ENCODE results near the gene ZNF653.
"Not testable (repeated sequence)": the region's sequence is repeated elsewhere in the genome, so short reads cannot be mapped to it uniquely, and the experiment has no call there.

The ZNF653 gene

DNA sequence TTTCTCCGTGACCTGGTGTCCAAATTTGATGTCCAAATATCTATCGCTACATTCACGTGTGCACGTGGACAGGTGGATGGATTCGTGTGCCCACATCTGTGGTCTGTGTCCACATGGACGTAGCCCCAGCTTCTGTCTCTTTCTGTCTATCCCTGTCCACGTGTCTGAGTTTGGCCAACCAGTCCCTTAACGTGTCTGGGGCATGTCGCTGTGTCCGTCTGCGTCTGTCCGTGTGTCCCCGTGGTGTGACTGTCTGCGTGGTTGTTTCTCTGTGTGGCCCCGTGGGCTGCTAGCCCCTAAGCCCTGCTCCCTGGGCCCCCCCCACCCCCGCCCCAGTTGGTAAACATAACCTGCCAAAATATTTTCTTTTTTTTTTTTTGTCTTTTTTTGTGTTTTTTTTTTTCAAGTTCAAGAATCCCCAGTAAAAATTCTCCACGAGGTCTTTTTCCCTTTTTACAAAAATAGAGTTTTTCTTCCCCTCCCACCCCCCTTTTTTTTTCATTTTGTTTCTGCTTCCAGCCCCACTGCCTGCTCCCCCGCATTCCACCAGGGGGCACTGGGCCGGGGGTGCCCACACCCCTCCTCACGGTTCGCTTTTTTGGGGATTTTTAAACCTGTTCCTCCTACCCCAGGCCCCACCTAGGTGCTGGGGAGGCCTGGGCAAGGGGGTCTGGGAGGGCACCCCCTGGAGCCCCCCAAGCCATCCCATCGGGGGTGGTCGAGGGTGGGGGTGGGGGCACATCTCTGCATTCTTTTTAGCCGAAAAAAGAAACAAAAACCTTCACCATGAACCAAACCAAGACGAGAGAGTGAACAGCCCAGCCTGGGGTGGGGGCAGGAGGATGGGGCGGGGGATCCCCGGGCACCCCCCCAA, 51.9 kb downstream of the ZNF653 start:
- no peak for DNase-seq

- no peak for DNase-seq
Observed at GRCh38 chr19:11452620-11453310, 52.9 kb downstream of the ZNF653 start.

- no peak for DNase-seq
Observed at GRCh38 chr19:11451871-11452619, 53.6 kb downstream of the ZNF653 start.

DNA sequence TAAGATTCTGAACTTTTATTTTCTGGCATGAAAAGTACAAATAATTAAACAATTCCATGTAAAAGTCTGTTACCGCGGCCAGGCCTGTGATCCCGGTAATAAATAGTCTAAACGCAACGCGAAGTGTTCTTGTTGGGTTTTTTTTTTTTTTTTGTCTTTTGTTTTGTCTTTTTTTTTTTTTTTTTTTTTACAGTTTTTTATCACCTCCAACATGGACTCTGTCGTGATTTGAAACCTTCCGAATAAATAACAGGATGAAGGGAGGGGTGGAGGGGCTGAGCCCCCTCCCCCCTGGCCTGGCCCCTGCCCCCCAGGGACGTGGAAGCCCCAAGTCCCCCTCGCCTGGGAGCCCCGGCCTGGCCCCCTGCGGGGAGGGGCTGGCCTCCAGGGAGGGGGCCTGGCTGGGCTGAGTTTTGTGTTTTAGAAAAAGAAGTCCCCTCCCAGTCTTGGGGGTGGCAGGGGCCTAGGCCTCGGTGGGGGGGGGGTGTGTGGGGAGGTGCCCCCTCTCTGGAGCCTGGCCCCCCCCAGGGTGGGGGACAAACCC, 54.2 kb downstream of the ZNF653 start:
- no peak for DNase-seq

GRCh38 chr19:11450570-11451326, 54.9 kb downstream of the ZNF653 start:
- no peak for DNase-seq

DNA sequence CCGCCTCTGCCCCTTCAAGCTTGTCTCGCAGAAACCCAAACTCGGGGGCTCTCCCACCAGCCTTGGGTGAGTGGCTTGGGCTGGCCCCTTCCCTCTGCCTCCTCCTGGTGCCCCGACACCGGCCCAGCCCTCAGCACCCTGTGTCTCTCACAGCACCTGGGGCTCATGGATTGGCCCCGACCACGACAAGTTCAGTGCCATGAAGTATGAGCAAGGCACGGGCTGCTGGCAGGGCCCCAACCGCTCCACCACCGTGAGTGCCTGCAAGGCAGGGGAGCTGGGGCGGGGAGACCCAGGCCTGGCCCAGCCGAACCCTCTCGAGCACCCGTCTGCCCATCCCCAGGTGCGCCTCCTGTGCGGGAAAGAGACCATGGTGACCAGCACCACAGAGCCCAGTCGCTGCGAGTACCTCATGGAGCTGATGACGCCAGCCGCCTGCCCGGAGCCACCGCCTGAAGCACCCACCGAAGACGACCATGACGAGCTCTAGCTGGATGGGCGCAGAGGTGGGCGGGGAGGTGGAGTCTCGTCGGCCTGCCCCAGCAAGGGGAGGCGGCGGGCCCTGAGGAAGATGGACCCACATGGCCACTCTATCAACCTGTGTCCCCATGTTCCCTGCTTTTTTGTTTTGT, 56.6 kb downstream of the ZNF653 start:
- DNase-seq = no peak

DNA sequence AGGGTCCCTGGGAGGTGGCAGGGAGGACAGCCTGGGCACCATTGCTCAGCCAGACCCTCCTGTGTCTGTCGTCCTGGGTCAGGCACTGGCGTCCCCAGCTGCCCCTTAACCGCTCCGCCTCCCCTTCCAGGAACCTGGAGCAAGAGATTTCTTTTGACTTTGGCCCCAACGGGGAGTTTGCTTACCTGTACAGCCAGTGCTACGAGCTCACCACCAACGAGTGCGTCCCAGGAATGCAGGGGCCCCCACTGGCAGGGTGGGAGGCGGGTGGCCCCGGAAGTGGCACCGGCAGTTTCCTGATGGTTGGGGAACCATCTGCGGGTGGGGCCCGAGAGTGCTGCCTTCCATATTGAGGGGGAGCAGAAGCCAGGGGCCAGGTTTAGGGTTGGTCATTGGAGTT, 57.2 kb downstream of the ZNF653 start:
- DNase-seq = no peak

DNA sequence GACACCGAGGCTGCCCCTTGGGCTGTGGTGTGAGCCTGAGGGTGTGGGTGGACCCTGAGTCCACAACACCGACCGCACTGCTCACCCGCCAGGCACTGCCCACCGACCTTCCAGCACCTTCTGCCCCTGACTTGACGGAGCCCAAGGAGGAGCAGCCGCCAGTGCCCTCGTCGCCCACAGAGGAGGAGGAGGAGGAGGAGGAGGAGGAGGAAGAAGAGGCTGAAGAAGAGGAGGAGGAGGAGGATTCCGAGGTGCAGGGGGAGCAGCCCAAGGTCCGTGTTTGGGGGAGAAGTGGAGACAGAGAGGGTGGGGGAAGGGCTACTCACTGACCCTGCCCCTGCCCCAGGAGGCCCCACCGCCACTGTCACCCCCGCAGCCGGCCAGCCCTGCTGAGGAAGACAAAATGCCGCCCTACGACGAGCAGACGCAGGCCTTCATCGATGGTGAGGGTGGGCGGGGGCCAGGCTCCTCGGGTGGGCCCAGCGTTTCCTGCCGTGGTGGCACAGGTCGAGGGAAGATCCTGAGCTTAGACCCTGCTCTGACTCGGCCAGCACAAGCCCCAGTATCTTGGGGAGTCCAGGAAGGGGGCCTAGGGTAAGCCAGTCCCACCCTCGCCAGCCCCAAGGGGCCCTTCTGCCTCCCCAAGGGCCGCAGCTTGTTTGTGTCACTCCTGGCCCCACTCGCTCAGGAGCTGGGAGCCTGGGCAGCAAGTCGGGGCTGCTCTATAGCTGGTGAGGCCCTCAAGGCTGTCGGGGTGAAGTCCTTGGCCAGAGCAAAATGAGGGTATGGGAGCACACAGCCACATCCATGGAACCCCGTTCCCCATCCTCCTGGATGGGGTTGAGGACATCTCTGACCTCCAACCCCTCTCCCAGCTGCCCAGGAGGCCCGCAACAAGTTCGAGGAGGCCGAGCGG, 58.0 kb downstream of the ZNF653 start:
- no peak for DNase-seq

DNA sequence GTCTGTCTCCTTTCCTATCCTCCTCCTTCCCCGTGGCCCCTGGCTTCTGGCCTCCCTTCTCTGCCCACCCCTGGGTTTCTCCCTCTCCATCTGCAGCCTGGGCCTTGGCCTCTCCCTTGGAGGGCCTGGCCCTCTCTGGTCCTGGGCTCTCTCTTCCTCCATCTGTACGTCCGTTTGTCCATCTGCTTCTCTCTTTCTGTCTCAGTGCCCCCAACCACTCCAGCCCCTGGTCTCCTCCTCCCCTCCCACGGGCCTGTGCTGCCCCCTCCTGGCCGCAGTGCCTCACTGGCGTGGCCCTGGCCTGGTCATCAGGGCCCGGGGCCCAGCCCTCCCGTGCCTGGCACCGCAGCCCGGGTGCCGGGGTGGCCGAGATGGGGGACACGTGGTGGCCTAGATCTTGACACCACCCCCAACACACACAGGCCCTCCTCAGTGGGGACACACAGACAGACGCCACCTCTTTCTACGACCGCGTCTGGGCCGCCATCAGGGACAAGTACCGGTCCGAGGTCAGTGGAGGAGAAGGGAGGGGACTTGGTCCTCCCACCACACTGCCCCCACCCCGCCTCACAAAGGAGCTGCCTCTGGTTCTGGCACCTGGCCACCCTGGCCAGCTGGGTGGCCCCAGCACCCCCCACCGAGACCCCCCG, 58.9 kb downstream of the ZNF653 start:
- DNase-seq = no peak

DNA sequence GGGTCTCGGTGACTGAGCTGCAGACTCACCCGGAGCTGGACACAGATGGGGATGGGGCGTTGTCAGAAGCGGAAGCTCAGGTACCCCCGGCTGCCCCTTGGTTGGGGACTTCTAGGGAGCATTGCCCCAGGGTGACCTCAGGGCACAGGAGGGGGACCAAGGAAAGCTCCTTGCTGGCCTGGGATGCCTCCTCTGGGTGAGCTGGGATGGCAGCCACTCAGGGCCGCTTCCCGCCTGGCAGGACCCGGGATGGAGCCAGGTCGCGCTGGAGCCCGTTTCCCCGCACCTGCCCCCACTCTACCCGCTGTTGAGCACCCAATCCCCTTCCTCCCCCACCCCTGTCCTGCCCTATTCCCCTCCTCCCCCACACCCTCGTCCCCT, 59.4 kb downstream of the ZNF653 start:
- no peak for DNase-seq

DNA sequence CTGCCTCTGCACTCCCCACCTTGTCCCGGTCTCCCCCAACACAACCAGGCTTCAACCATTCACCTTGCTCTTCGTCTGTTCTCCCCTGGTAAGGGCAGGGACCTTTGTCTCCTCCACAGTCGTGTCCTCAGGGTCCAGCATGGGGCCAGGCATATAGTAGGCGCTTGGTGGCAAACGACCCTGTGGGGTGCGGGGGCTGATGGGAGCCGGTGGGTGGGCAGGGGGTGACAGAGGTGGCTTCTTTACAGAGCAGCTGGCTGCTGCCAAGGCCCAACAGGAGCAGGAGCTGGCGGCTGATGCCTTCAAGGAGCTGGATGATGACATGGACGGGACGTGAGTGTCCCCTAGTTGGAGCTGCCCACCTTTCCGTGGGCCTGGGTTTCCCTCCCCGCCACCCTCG, 60.5 kb downstream of the ZNF653 start:
- no peak for DNase-seq

DNA sequence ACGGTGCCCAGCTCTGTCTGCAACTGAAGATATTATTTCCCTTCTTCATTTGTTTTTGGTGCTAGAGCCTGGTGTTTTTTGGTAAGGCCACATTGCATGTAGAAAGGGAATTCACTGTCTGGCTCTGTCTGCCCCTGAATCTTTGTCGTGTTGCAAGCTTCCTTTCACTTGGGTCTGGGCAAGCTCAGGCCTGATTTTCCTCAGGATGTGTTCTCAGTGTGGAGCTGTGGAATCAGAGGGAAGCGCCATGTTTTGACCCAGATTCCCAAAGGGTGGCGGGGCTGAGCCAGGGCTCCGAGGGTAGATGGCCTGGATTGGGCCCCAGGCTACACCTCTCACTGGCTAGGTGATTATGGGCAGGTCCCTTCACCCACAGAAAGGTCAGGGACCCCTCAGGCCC, 61.6 kb downstream of the ZNF653 start:
- no peak for DNase-seq

DNA sequence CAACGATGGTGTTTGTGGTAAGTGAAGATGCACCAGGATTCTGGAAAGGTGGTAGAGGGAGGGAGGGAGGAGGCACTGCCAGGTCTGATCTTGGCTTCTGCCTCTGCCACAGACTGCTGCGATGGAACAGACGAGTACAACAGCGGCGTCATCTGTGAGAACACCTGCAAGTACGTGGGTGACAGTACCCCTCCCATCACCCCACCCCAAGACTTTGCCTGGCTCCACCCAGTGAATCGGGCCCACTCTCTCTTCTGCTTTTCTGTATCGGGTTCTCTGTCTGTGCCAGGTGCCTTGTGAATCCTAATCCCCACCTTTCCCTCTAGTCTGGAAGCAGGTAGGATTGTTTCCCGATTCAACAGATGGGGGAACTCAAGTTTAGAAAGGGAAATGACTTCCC, 67.7 kb downstream of the ZNF653 start:
- DNase-seq = no peak

DNA sequence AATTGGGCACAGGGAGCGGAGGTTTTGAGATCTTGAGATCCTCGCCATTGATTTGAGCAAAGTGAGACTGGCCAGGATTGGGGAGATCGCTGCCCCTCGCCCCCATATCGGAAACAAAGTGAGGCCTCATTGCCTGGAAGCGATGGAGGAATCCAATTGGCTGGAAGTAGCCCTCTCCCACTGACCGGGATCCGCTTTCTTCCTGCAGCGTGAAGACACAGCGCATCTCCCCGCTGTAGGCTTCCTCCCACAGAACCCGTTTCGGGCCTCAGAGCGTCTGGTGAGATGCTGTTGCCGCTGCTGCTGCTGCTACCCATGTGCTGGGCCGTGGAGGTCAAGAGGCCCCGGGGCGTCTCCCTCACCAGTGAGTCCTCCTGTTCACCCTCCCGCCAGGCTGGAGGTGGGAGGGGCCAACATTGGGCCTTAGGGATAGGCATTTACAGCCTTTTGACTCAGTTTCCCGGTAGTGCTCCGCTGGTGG, 69.8 kb downstream of the ZNF653 start:
- peak; percentile 43 for DNase-seq

DNA sequence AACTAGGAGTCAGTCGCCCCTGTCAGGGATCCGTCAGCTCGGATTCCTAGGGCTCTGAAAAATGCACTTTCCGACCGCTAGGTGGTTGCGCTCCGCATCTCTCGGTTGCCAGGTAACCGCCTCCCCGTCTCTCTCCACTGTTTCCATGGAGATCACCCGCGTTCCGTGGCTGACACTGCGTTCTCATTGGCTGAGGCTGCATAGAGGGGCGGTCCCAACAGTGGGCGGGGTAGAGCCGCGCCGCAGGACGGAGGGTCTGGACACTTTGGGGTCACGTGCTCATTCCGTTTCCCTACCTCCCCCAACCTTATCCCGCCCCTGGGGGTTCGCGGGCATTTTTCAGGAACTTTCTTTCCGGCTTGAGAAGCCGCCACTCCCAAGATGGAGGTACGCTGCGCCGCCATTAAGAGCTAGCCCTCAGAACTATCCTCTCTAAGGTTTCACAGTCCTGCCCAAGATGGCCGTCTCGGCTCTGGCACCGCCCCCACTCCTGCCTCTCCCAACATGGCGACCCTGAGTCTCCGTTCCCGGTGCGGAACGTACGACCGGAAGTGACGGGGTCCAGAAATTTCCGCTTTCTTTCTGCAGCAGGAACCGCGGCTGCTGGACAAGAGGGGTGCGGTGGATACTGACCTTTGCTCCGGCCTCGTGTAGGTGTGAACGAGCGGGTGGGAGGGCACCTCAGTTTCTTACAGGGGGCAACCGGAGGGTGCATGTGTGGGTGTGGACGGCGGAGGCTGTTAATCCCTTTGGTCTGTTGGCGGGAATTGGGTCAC, 70.4 kb downstream of the ZNF653 start, which contains the start of the genes ODAD3 and PRKCSH:
TSS of gene ODAD3 (minus strand) at position 65 of the 776 bp plus-strand sequence. CDS start 105 bp downstream, outside the sequence.
TSS of gene PRKCSH (plus strand) at position 579 of the 776 bp plus-strand sequence. CDS start 483 bp downstream, outside the sequence.
- peak; percentile 100 for DNase-seq

- peak; percentile 67 for DNase-seq
Observed at GRCh38 chr19:11434703-11435056, 71.0 kb downstream of the ZNF653 start.

DNA sequence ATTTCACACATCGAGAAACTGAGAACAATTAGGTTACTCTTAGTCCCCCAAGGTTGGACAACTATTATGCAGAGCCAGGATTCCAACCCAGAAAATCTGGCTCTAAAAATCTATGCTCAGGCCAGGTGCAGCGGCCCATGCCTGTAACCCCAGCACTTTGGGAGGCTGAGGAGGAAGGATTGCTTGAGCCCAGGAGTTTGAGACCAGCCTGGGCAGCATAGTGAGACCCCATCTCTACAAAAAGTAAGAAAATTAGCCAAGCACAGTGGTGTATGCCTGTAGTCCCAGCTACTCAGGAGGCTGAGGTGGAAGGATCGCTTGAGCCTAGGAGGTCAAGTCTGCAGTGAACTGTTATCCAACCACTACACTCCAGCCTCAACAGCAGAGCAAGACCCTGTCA, 72.1 kb downstream of the ZNF653 start:
- not testable (repeated sequence) for DNase-seq

Data from NCI-H146 (cell line).